Aortic smooth muscle cell (primary cell): ENCODE results near the gene APBA2. TPM values are rescaled to one million over a fixed set of nuclear protein-coding genes. Genes with fewer than 3 reads are reported as not detected.

Experiments used
- total RNA-seq: library from RNA; depleted of rRNA; stranded (reverse); fragments of >200 nt; gene quantifications from 2 replicates; pipeline ENCODE4 v1.2.3, GENCODE V29; 2014

Gene APBA2
- total RNA-seq = 11.5 and 14.7 TPM in 2 replicates

DNA sequence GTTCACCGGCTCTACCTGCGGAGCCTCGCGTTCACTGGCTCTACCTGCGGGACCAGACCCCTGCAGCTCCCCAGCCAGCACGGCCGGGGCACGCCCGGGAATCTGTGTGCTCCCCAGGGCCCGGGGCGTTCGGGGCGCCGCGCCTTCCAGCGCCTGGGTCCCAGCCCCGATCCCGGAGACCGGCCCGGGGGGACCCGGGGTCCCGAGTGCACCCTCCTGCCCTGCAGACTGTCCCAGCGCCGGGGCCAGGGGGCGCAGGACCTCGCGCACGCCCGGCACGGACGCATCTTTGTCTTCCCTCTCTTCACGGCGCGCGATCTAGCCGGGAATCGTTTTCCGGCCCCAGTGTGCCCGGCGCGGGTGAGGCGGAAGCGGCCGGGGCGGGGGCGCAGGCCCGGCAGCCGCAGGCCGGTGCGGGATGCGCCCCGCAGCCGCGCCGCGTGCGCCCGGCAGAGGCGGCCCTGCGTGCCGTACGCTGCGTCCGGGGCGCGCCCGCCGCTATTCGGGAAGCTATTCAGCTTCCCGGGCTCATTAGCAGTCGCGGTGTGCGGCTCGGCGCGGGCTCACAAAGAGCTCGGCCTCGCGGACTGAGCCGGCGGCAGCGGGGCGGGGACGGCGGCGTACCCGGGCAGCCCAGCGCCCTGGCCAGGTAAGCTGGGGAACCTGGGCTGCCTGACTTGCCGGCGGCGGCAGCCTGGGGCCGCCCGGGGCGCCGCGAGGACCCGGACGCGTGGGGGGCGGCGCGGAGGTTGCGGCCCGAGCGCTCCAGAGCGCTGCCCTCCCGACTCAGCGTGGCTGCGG, at the start of gene APBA2:
APBA2 (plus strand) TSS at position 345 of the 801 bp plus-strand sequence. CDS start 167,911 bp downstream, outside the sequence.

DNA sequence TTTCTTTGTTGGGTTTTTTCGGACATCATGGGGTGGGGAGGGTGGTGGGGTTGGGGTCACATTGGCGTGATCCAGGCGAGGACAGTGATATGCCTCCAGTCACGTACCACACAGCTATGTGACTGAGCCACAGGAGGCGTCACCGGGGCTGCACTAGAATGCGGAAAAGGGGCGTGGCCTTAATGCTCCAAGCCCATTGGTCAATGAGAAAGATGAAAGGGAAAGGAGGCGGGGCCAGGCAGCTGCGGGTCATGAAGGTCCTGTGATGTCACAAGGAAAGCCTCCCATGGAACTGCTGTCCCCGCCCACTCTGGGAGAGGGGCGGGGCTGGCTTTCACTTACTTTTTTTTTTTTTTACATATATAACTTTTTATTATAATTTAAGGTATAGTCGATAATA, 37.3 kb upstream of the APBA2 start, which contains the start of gene GOLGA6L7:
GOLGA6L7 (minus strand) TSS at position 124 of the 400 bp plus-strand sequence; CDS start at position 29, 95 bp downstream.

Other genes starting within 250 kb of the APBA2 start
- gene GOLGA8M, start 173.6 kb upstream of the APBA2 start, total RNA-seq = 1.1 and 1.3 TPM in 2 replicates
- gene GOLGA6L7, start 37.3 kb upstream of the APBA2 start, total RNA-seq = not detected in 2 replicates